Measurements from ENCODE around the gene TFAP2C.

GRCh38 chr20:56656632-56657031 lies 27.5 kb downstream of the TFAP2C start:
- TF ChIP-seq, protein P1, sequence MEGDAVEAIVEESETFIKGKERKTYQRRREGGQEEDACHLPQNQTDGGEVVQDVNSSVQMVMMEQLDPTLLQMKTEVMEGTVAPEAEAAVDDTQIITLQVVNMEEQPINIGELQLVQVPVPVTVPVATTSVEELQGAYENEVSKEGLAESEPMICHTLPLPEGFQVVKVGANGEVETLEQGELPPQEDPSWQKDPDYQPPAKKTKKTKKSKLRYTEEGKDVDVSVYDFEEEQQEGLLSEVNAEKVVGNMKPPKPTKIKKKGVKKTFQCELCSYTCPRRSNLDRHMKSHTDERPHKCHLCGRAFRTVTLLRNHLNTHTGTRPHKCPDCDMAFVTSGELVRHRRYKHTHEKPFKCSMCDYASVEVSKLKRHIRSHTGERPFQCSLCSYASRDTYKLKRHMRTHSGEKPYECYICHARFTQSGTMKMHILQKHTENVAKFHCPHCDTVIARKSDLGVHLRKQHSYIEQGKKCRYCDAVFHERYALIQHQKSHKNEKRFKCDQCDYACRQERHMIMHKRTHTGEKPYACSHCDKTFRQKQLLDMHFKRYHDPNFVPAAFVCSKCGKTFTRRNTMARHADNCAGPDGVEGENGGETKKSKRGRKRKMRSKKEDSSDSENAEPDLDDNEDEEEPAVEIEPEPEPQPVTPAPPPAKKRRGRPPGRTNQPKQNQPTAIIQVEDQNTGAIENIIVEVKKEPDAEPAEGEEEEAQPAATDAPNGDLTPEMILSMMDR (IDR thresholded peaks at IDR 0.05), result no peak
- TF ChIP-seq POLR2A (IDR thresholded peaks at IDR 0.05), result no peak

All from breast epithelium (tissue), 3 donors.